GM12874 (cell line): ENCODE measurements around the gene MICAL3.

Experiments
- CTCF ChIP-seq: IDR thresholded peaks from 2 replicates; pipeline ENCODE4 v1.5.1; 2011; ENCODE audit warnings: low read depth, mild to moderate bottlenecking, control low read depth, low read length, moderate library complexity; ENCODE audit not compliant: insufficient read depth

MICAL3 gene

DNA sequence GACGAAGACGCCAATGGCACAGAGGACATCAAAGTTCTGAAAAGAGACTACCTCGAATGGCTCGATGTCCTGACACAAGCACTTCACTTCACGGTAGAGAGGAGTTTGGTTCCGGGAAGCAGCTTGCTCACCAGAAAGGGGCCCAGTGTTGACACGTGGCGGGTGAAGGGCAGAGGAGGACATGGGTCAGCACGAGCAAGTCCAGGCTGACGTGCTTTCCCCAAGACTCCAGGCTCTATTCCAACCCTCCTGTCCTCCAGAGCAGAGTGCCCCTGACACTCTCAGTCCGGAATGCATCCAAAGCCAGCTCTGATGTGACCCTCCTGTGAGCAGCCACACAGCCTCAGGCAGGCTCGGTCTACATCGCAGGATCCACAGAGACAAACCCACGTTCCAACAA is 172.6 kb downstream of the MICAL3 start:
- no peak for TF ChIP-seq CTCF

- no peak for TF ChIP-seq CTCF
Observed at GRCh38 chr22:17847360-17848078, 176.8 kb downstream of the MICAL3 start.

DNA sequence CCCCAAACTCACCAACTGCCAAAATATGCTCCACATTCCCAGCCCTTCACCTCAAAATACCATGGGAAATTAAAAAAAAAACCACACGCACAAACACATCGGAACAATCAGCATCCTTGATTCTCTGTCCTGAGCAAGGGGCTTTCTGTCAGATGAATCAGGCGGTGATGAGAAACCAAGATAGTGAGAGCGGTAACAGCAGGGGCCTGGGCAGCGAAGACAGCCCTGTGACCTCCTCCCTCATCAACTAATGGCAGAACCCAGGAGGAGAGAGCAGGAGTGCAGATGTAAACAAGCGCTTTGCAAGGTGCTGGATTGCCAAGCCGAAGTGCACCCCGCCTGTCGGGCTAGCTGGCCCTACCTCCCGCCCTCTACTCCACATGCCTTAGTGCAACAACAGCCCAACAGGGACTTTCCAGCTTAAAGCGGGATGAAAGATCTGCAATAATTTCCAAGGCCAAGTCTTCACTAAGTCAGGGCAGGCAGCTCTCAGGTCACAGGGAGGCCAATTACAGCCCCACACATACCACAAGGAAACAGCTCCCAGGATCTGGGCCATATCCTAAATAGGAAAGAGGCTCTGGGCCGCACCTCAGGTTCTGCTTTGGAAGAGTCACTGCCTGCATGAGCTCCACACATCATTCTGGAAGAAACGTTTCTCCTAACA is 177.9 kb downstream of the MICAL3 start:
- TF ChIP-seq CTCF = no peak

GRCh38 chr22:17845790-17846189 is 178.6 kb downstream of the MICAL3 start:
- TF ChIP-seq CTCF = no peak

DNA sequence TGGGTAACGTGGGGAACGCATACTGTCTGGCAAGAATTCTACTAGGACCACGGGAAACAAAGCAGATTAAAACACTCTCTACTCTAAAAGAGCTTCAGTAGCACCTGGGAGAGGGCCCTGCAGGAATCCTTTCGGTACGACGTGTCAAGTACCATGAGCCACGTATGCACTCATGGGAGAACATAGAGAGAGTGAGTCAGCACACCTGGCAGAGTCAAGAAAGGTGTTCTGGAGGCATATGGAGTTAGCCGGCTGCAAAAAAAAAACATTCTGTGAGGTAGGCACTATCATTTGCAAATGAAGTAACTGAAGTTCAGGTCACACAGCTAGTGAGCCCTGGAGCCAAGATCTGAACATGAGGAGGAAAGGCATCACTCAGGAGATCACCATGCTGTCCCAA is 179.0 kb downstream of the MICAL3 start:
- no peak for TF ChIP-seq CTCF

- no peak for TF ChIP-seq CTCF
Observed at GRCh38 chr22:17844150-17844549, 180.2 kb downstream of the MICAL3 start.

- no peak for TF ChIP-seq CTCF
Observed at GRCh38 chr22:17842386-17842785, 182.0 kb downstream of the MICAL3 start.
